HG02642 (cell line): ENCODE measurements around the gene ANKS1A.

ENCODE experiments used
- ATAC-seq: cut with Tn5 transposase; IDR thresholded peaks from one replicate; pipeline ENCODE4 v1.9.1; 2021; ENCODE audit warnings: mild to moderate bottlenecking; ENCODE audit not compliant: unreplicated experiment, poor library complexity

The ANKS1A gene

DNA sequence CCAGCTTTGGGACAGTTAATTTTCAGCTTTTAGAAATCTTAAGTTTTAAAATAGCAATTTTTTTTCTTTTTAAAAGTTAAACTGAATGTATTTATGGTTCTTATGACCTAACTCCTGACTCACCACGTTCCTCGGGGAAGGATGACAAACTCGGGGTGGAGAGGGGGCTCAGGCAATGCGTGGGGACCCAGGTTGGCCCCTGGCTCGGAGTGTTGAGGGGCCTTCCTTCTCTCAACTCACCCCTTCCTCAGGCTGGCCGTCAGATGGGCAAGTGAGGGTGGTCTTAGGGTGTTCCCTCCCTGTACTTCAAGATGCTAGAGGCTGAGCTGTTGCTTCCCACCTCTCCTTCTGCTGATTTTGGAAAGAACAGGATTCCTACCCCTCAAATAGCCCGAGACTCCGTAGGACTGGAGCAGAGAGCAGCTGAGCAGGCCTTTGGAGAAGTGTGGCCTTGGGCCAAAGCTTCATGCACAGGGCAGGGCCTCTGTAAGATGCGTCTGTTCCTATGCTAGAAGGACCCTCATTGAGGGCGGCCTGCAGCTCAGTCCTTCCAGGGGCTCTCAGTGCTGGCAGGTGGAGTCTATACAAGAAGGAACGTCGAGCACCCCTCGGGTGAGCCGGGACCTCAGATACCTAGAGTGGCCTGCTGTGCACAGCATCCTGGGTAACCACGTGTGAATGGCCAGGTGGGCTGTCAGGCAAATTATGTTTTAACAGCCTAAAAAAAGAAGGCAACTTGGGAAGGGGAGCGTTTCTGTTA, 172.8 kb downstream of the ANKS1A start:
- ATAC-seq: no peak

DNA sequence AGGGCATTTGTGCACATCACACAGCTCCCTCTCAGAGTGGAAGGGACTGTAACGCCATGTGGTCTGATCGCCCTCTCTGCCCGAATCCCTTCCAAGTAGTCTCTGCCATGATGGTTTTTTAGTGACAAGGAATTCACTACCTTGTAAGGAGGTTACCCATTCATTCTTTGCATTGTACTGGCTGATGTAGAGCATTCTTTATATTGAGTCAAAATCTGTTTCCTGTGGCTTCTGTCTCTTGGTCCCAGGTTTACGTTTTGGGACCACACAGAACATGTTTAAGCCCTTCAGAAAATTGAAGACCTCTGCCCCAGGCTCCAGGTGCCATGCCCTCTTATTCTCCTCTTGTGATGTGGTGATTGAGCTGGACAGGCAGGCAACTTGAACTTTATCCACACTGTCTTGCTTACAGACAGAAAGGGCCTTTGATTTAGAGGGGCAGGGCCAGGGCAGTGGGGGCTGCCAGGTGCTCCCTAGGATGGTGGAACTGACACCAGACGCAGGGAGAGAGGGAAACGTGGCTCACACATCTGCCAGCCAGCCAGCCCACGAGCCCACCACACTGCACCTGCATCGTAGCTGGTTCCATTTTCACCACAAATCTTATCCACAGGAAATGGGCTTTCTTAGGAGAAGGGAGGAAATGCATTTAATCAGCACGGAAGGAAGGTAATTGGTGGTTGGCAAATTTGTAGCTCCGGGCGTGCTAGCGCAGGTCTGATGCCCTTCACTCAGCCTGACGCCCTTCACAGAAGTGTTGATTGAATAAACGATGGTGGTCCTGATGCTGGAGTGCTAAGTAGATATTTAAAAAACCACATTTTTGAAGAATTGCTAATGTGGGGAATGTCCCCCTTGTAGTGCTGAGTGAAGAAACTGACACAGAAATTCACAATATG, 173.9 kb downstream of the ANKS1A start:
- no peak for ATAC-seq

GRCh38 chr6:35063701-35064280, 174.7 kb downstream of the ANKS1A start:
- no peak for ATAC-seq

DNA sequence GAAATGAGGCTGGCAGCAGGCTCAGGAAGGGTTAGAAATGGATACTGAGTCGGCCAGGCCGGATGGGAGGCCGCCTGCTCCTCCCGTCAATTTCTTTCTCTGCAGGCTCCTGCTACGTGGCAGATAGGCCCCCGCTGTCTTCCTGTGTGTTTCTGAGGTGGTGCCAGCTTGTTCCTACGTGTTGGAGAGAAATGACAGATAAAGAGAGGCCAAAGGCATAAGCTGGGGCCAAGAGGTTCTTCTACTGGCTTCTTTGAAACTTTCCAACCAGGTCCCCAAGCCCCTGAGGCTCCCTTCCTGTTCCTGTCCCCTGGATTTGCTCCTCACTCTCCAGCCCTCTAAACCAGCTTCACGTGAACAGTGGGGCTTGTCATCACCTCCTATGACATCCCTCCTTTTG, 175.2 kb downstream of the ANKS1A start:
- ATAC-seq: no peak

GRCh38 chr6:35064757-35065440, 175.8 kb downstream of the ANKS1A start:
- no peak for ATAC-seq

DNA sequence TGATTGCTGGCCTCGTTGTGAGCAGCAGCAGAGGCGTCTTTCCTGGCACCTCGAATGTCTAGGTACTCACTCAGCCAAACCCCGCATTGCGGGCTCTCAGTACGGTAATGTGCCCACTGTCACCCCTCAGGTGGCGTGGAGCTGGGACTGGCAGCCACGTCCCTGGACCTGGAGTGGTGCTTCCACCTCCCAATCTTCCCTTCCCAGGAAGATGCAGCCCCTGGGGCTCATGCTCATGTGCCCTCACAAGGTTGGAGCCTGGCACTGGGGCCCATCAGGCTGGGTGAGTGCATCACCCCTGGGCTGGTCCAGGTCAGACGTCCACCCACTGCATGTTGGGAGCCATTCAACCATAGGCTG, 176.4 kb downstream of the ANKS1A start:
- no peak for ATAC-seq

GRCh38 chr6:35065870-35066269, 176.8 kb downstream of the ANKS1A start:
- no peak for ATAC-seq

GRCh38 chr6:35067234-35067633, 178.2 kb downstream of the ANKS1A start:
- ATAC-seq: no peak

DNA sequence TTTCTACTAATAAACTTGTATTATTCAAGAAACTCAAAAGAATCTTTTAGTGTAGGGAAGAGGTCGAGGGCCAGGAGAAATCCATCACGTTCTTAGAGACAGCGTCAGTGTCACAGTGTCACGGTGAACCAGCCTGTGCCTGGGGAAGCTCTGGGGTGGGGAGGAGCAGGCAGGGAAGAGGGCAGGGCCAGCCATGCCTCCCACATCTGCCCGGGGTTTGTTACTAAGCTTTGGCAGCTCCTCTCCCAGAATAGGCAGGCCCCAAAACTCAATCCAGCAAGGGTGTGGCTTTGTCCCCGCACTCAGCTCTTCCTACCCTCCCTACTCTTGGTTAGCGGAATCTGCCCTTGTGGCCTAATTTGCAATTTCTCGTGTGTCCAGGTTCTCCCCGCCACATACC, 179.2 kb downstream of the ANKS1A start:
- no peak for ATAC-seq

GRCh38 chr6:35068644-35069043, 179.6 kb downstream of the ANKS1A start:
- no peak for ATAC-seq

- no peak for ATAC-seq
These were observed 180.2 kb downstream of the ANKS1A start for GRCh38 chr6:35069262-35069661.

DNA sequence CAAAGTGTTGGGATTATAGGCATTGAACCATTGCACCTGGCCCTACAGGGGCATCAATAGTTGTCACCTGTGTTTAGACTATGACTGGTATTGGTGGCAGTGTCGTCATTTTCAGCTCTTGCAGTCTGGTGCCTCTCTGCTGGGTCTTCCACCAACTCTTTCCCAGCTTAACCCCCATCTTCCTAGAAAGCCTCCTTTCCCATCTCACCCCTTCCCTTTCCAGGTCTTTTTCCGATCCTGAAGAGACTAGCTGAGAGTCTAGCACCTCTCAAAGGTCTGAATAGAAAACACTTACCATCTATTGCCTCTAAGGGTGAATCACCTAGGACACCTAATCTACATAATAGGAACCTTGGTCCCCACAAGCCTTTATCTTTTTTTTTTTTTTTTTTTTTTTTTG, 181.1 kb downstream of the ANKS1A start:
- ATAC-seq: no peak

DNA sequence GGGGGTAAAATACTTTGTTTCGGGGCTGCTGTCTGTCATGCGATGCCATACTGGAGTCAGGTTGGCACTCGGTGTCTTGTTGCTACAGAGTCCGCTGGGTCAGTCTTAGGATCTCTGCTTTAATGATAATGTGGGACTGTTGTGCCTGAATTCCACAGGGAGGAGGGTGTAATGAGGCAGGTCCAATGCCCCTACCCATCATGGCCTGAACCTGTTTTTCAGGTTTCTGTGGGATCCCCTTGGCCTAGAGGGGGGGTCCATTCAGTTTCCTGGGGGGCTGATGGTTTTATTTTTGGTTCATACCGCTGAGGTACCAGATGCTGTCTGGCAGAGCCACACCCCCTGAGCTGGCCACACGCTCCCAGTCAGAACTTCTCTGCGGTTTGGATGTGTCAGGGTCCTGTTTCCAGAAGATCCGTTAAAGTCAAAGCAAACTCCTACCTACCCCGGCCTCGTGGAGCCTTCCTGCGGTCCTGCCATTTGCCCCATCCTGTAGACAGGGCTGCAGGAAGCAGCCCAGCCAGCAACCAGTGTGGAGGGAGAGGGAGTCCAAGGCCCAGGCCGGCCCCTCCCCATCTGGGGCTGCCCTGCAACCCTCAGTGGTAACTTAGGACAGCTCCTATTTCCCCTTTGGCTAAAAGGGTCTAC, 182.4 kb downstream of the ANKS1A start:
- ATAC-seq: no peak

- ATAC-seq: no peak
These were observed 183.1 kb downstream of the ANKS1A start for GRCh38 chr6:35072051-35072697.

DNA sequence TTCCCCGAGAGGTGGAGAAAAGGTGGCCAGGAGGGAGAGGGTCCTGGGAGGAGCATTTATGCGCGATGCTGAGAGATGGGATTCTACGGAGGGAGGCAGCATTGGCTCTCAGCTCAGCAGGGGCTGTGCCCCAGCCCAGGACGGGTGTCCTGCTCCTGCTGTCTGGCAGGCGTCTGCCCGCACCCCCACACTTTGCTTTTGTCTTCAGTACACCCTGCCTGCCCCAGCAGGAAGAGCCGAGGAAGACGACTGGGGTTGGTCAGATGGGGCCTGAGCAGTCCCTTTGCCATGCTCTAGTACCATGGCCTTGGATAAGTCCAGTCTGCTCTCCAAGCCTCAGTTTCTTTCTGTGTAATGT, 183.6 kb downstream of the ANKS1A start:
- no peak for ATAC-seq

DNA sequence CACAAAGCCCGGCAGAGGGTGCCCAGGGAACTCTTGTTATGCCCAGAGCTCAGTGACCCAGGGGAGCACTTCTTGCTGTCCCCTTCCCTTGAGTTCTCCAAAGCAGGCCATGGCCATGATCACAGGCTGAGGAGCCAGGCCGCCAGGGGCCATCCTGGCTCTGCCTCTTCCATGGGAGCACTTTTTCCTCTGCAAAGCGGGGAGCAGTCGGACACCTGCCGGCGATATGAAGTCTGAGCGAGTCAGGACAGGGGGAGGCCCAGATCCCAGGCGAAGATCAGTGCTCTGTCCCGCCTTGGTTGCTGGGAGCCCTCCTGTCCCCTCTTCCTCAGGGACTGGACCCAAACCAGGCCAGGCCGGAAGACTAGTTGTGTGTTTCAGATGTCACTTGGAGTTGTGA, 184.2 kb downstream of the ANKS1A start:
- no peak for ATAC-seq

DNA sequence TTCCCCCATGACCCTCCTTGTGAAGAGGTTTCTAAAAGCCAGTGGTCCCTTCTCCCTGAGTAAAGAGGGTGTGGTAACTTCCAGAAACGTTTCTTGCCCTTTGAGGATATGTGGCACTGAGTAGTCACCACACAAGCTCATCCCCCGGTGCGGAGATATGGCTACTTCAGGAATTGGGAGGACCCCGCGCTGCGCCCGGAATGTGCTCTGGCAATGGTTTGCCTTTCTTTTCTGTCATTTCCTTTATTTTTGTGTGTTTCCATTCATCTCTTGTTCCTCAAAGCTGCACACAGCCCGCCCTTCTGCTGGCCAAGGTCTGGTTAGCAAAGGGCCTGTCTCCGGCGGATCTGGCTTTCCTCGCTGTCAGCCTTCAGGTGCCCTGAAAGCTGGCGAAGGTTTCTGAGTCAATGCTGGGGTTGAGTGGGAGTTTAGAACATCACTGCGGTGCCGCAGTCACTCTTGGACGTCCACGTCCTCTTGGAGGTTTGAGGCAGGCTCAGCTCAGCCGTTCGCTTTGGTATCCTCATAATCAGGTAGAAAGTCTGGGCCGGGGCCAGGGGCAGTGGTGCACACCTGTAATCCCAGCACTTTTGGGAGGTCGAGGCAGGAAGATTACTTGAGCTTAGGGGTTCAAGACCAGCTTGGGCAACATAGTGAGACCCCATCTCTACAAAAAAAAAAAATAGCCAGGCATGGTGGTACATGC, 184.9 kb downstream of the ANKS1A start:
- no peak for ATAC-seq

- no peak for ATAC-seq
These were observed 188.1 kb downstream of the ANKS1A start for GRCh38 chr6:35076997-35077712.

GRCh38 chr6:35077713-35078105, 188.7 kb downstream of the ANKS1A start:
- ATAC-seq: no peak
